Smooth muscle cell of trachea (primary cell): Measurements from ENCODE around the gene ZNF81. TPM values are rescaled to one million over a fixed set of nuclear protein-coding genes. Genes with fewer than 3 reads are reported as not detected.

Experiments used
- total RNA-seq: library from RNA; depleted of rRNA; stranded (reverse); fragments of >200 nt; gene quantifications from 2 replicates; pipeline ENCODE4 v1.2.1, GENCODE V29; 2014

The ZNF81 gene
- 5.5 and 5.8 TPM in 2 replicates for total RNA-seq

DNA sequence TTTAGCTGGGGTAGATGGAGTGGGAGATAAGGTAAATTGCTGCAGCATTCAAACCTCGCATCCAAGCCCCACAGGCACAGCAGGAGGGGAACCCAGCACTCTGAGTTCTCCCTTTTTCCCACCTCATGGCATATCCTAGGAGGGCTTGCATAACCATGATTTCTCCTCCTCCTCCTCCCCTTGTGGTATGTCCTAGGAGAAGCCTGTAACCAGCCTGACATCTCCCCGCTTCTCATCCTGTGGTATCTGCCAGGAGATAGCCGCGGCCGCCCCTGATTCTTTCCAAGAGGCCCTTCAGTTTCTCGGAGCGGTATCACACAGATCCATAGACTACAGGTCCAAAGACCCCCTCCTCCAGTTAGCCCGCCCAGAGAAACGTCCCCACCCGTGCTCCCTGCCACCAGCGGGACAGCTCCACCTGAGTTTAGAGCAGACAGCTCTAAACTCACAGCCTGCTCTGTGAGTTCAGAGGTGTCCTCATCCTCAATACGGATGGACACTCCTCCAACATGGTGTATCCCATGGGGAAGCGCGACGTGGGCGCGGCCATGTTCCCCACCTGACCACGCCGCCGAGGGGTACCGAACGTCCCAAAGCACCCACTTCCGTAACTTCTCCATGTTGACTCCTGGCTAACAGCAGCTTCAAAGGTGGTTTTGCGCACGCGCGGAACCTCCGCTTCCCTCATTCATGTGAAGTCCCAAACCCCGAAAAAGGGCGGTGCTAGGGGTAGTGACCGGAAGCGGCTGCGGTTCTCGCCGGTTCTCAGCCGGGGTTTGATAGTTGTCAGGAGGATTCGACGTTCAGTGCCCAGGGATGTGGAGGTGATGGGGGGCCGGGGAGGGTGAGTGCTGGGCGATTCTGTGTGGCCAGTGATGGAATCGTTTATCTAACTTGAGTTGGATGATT, at the start of gene ZNF81:
Gene ZNF81 (plus strand): TSS at position 739 of the 909 bp plus-strand sequence. CDS start 9,366 bp downstream, outside the sequence.

Other genes with a start within 250 kb of the ZNF81 start
- gene SYN1, start 217.0 kb upstream of the ZNF81 start, total RNA-seq = 0.29 and 0.33 TPM in 2 replicates
- 0.15 and 0.33 TPM in 2 replicates for gene CFP, start 207.0 kb upstream of the ZNF81 start, total RNA-seq
- gene ELK1, start 186.3 kb upstream of the ZNF81 start, total RNA-seq = 17.5 and 26.5 TPM in 2 replicates
- gene UXT, start 177.7 kb upstream of the ZNF81 start, total RNA-seq = 69.3 and 105 TPM in 2 replicates
- gene ZNF182, start 167.1 kb downstream of the ZNF81 start, total RNA-seq = 3.0 and 4.4 TPM in 2 replicates
- gene SPACA5, start 170.1 kb downstream of the ZNF81 start, total RNA-seq = not detected in 2 replicates
- 1.9 and 2.0 TPM in 2 replicates for gene ZNF630, start 234.7 kb downstream of the ZNF81 start, total RNA-seq